ENCODE results near the gene CCDC88B.

DNA sequence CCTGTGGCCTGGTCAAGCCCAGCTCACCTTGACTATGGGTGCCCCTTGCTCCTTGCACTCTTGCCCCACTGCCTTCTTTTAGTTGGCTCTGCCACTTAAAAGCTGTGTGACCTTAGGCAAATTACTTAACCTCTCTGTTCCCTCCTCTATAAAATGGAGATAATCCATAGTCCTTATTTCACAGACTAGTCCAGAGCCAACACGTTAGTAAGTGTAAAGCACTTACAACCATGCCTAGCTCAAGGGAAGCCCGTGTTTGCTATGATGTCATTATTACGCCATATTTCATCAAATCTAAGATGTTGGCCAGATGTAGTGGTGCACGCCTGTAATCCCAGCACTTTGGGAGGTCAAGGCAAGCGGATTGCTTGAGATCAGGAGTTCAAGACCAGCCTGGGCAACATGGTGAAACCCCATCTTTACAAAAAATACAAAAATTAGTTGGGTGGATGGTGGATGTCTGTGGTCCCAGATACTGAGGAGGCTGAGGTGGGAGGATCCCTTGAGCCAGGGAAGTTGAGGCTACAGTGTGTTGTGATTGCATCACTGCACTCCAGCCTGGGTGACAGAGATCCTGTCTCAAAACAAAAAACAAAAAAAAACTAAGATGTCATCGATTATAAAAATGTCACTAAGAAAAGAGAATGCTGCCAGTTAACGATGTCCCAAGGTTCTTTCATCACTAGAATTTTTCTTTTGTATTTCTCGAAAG lies 2.3 kb upstream of the CCDC88B start:
- TF ChIP-seq CTCF (conservative IDR thresholded peaks at IDR 0.05 in 1 of 2, IDR thresholded peaks at IDR 0.05 in 1 of 2; ENCODE audit: low read depth in 1 of 2, low read length in 2 of 2) (no peak), EZH2 (IDR thresholded peaks at IDR 0.05; ENCODE audit: low read length, missing control alignments) (no peak)

All from fibroblast of lung (primary cell).